Bronchial epithelial cell (primary cell): Measurements from ENCODE around the gene ATP23. TPM values are rescaled to one million over a fixed set of nuclear protein-coding genes. Genes with fewer than 3 reads are reported as not detected.

Experiments used
- DNase-seq: peaks from one replicate; pipeline ENCODE4 v3.0.0-alpha.2; 2010; ENCODE audit warnings: low read depth
- FAIRE-seq: peaks from 2 replicates; lab custom pipeline; 2011; peaks lifted over from hg19 to GRCh38; lab: Jason Lieb, UNC
- H3K27me3 ChIP-seq: 2 replicates; pipeline ENCODE4 v1.5.1; 2011; ENCODE audit warnings: low read length; ENCODE audit not compliant: control insufficient read depth, insufficient read depth
- H3K36me3 ChIP-seq: 2 replicates; pipeline ENCODE4 v1.5.1; 2011; ENCODE audit warnings: low read length; ENCODE audit not compliant: control insufficient read depth, insufficient read depth
- H3K4me3 ChIP-seq: 2 replicates; pipeline ENCODE4 v1.5.1; 2011; ENCODE audit warnings: mild to moderate bottlenecking, low read depth, low read length, control low read depth
- total RNA-seq: library from RNA; depleted of rRNA; stranded (reverse); fragments of >200 nt; gene quantifications from 2 replicates; pipeline ENCODE4 v1.2.1, GENCODE V29; 2014
- TF ChIP-seq, protein P1 (sequence below): IDR thresholded peaks from 2 replicates; pipeline ENCODE4 v1.5.1; 2011; ENCODE audit warnings: mild to moderate bottlenecking, moderate library complexity, low read length, control low read depth, inconsistent platforms; ENCODE audit not compliant: insufficient read depth, severe bottlenecking

ATP23 gene
- total RNA-seq, 1 donor from 2014 or later: 6.6 TPM

DNA sequence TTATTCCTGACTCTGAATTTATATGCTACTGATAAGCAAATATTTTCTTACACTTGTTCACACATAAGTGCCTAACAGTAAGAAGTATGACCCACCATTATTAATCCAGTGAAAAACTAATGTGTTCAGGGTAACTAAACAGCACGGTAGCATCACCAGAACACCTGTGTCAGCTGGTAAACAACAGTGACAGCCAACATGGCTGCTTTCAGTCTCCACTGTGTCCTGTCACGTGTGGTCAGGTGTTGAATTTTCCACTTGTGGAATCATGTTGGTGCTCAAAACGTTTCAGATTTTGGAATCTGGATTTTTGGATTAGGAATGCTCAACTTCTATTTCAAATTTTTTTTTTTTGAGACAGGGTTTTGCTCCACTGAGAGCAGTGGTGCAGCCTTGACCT lies 14.3 kb upstream of the ATP23 start:
- H3K36me3 ChIP-seq: no peaks in the 10 kb centered on the region
- FAIRE-seq (no peak), DNase-seq (no peak)
- TF ChIP-seq, protein P1, sequence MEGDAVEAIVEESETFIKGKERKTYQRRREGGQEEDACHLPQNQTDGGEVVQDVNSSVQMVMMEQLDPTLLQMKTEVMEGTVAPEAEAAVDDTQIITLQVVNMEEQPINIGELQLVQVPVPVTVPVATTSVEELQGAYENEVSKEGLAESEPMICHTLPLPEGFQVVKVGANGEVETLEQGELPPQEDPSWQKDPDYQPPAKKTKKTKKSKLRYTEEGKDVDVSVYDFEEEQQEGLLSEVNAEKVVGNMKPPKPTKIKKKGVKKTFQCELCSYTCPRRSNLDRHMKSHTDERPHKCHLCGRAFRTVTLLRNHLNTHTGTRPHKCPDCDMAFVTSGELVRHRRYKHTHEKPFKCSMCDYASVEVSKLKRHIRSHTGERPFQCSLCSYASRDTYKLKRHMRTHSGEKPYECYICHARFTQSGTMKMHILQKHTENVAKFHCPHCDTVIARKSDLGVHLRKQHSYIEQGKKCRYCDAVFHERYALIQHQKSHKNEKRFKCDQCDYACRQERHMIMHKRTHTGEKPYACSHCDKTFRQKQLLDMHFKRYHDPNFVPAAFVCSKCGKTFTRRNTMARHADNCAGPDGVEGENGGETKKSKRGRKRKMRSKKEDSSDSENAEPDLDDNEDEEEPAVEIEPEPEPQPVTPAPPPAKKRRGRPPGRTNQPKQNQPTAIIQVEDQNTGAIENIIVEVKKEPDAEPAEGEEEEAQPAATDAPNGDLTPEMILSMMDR: no peak
- H3K27me3 ChIP-seq: no peaks in the 10 kb centered on the region
- no peak overlapping the region for H3K4me3 ChIP-seq

DNA sequence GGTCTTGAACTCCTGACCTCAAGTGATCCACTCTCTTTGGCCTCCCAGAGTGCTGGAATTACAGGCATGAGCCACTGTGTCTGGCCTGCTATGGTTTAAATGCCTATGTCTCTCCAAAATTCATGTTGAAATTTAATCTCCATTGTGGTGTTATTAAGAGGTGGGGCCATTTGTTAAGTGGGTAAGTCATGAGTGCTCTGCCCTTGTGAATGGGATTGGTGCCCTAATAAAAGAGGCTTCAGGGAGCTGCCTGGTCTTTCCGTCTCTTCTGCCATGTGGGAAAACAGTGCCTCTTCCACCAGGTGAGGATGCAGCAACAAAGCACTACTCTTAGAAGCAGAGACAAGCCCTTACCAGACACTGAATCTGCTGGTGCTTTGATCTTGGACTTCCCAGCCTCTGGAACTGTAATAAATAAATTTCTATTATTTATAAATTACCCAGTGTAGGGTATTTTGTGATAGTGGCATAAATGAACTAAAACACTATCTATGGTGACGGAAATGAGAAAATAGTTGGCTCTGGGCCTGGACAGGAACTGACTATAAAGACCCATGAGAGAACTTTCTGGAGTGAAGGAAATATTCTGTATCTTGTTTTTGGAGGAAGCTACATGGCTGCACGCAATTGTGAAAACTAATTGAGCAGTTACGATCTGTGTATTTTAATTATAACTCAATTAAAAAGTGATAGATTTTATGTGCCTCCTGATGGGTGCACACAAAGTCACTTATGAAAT lies 12.1 kb upstream of the ATP23 start:
- TF ChIP-seq, protein P1: no peak
- FAIRE-seq: no peak
- no peaks in the 10 kb centered on the region for H3K36me3 ChIP-seq
- no peak overlapping the region for H3K4me3 ChIP-seq
- no peak for DNase-seq
- H3K27me3 ChIP-seq: no peaks in the 10 kb centered on the region

DNA sequence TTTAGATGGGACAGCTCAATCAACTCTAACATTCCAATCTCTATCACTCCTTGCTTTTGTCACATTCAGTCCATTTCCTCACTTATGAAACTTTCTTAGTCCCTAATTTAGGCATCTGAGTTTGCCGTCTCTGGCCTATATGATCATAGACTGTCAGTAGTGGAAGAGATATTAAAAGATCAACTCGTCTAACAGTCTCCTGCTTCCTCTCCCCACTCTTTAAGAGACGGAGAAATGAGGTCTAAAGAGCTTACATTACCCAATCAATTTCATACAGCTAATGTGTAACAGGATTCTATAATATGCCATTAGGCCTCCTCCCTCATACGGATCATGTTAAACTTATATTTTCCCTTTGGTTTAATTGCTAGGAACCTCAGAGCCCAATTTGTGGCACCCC lies 6.5 kb upstream of the ATP23 start:
- Histone ChIP-seq H3K36me3 (no peaks in the 10 kb centered on the region), H3K27me3 (no peaks in the 10 kb centered on the region), H3K4me3 (no peak overlapping the region)
- TF ChIP-seq, protein P1: no peak
- no peak for FAIRE-seq
- no peak for DNase-seq

DNA sequence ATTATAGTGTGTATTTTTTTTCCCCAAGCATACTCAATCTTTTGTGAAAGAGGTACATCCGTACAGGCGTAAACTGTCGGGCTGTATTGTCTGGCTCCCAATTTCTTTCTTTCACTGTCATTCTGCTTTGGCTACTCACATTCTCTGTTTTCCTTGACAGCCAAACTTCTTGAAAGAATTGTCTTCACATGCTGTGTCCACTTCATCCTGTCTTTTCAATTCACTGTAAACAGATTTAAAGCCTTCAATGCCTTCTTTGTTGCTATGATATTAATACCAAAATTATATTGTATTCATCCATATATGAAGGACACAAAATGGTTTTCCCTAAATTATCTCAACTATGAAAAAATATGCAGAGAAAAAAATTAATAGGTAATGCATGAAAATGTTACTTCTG lies 6.0 kb upstream of the ATP23 start:
- FAIRE-seq (no peak), DNase-seq (no peak)
- Histone ChIP-seq H3K4me3 (no peak overlapping the region), H3K36me3 (no peaks in the 10 kb centered on the region), H3K27me3 (no peaks in the 10 kb centered on the region)
- TF ChIP-seq, protein P1: no peak

DNA sequence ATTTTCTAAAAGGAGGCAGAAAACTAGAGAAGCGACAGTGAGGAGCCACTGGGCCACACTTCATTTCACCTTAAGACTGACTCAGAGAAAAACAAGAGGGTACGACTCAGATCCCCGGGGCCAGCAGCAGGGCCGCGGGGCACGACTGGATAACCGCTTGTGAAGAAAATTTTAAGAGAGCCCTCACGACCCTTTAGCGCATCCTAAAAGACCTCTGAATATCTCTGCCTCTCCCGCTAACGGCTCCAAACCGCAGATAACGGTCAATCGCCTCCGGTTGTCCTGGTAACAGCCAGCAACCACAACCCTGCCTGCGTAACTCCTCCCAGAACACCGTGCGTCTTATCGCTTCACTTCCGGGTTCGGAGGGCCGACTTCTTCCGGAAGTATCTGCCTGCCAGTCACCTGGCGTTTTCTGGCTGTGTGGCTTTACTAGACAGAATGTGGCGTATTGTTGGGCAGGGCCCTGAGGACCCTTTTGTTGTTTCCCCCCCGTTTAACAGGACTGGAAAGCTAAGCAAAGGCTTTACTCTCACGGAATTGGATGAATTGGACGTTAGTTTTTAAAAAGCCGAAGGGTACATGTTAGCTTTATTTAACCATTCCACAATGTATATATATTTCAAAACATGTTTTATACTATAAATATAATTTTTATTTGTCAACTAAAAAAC lies 5.4 kb upstream of the ATP23 start:
- TF ChIP-seq, protein P1: no peak
- no peaks in the 10 kb centered on the region for H3K27me3 ChIP-seq
- H3K36me3 ChIP-seq: no peaks in the 10 kb centered on the region
- peak overlapping the region; percentile 50 for H3K4me3 ChIP-seq
- DNase-seq (peak; percentile 87), FAIRE-seq (no peak)
